Measurements from ENCODE around the gene CCNB1IP1. TPM values are rescaled to one million over a fixed set of nuclear protein-coding genes. Genes with fewer than 3 reads are reported as not detected.

The CCNB1IP1 gene
- polyA plus RNA-seq, 3 donors: 3.5 to 8.6 (median 5.4) TPM

DNA sequence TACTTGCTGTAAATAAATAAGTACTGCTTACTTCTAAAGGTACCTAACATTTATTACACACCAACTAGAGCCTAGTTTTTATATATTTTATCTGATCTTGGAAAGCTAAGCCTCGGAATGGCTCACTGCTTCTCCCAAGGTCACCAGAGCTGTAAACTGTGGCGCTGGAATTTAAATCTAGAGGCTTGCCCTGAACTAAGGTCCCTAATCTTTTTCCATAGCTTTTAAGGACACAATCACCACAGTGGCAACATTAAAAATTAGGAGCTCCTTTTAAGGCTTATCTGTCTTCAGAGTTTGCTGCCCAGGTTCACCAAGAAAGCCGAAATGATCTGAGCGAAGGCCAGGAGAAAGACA is 670 bp downstream of the CCNB1IP1 start:
- H3K4me2 ChIP-seq (replicated peaks; ENCODE audit: extremely low read depth, low read length, poor library complexity, severe bottlenecking): peak overlapping the region; percentile 79
- intact Hi-C loops (cut with micrococcal nuclease): no loop called here
- peak overlapping the region; percentile 43 to 82 (median 79) for H3K4me3 ChIP-seq (replicated peaks in 1 of 3; ENCODE audit: low read depth in 2 of 3, low read length in 3 of 3)
- WGBS (ENCODE audit: insufficient coverage): 15% methylated on average over 4 of the region's 4 CpGs
- Mint-ChIP-seq H3K27me3 (ENCODE audit: low read depth in 3 of 3) (peaks cover 0 to 2% (median 1%) of the 10 kb centered on the region in 3 donors), H3K4me1 (peaks cover 27% of the 10 kb centered on the region), H3K9me3 (peaks cover 0 to 2% (median 0%) of the 10 kb centered on the region in 7 donors), H3K4me3 (peak overlapping the region; percentile 92 to 97), H3K36me3 (no peaks in the 10 kb centered on the region), H3K27ac (peak overlapping the region in 4 of 7 donors; percentile 3 to 91 (median 52))
- H3K27me3 ChIP-seq (ENCODE audit: control insufficient read depth in 2 of 2, insufficient read depth in 2 of 2, low read length in 2 of 2): no peaks in the 10 kb centered on the region
- H3K4me1 ChIP-seq (ENCODE audit: control insufficient read depth in 1 of 2, insufficient read depth in 2 of 2, low read length in 2 of 2): peaks cover 13 to 17% of the 10 kb centered on the region in 2 donors
- H4K20me1 ChIP-seq (ENCODE audit: insufficient read depth, low read length): no peaks in the 10 kb centered on the region
- peaks cover 0 to 8% of the 10 kb centered on the region in 2 donors for H3K36me3 ChIP-seq (replicated peaks in 1 of 2; ENCODE audit: control insufficient read depth in 1 of 2, insufficient read depth in 2 of 2, low read length in 2 of 2)
- H3K9me3 ChIP-seq (replicated peaks in 1 of 2; ENCODE audit: control insufficient read depth in 1 of 2, insufficient read depth in 1 of 2, low read length in 2 of 2): no peaks in the 10 kb centered on the region
- TF ChIP-seq, protein P1, sequence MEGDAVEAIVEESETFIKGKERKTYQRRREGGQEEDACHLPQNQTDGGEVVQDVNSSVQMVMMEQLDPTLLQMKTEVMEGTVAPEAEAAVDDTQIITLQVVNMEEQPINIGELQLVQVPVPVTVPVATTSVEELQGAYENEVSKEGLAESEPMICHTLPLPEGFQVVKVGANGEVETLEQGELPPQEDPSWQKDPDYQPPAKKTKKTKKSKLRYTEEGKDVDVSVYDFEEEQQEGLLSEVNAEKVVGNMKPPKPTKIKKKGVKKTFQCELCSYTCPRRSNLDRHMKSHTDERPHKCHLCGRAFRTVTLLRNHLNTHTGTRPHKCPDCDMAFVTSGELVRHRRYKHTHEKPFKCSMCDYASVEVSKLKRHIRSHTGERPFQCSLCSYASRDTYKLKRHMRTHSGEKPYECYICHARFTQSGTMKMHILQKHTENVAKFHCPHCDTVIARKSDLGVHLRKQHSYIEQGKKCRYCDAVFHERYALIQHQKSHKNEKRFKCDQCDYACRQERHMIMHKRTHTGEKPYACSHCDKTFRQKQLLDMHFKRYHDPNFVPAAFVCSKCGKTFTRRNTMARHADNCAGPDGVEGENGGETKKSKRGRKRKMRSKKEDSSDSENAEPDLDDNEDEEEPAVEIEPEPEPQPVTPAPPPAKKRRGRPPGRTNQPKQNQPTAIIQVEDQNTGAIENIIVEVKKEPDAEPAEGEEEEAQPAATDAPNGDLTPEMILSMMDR (IDR thresholded peaks at IDR 0.05): no peak
- H3K79me2 ChIP-seq (ENCODE audit: insufficient read depth, low read length): peaks cover 38% of the 10 kb centered on the region
- H2AFZ ChIP-seq (ENCODE audit: insufficient read depth, low read depth, low read length, poor library complexity, severe bottlenecking): peak overlapping the region; percentile 86
- H3K9ac ChIP-seq (ENCODE audit: insufficient read depth, low read length, poor library complexity, severe bottlenecking): peak overlapping the region; percentile 45
- H3K27ac ChIP-seq (ENCODE audit: low read depth in 1 of 2, low read length in 2 of 2): peak overlapping the region in 1 of 2 donors; percentile 22
- no peak for DNase-seq

DNA sequence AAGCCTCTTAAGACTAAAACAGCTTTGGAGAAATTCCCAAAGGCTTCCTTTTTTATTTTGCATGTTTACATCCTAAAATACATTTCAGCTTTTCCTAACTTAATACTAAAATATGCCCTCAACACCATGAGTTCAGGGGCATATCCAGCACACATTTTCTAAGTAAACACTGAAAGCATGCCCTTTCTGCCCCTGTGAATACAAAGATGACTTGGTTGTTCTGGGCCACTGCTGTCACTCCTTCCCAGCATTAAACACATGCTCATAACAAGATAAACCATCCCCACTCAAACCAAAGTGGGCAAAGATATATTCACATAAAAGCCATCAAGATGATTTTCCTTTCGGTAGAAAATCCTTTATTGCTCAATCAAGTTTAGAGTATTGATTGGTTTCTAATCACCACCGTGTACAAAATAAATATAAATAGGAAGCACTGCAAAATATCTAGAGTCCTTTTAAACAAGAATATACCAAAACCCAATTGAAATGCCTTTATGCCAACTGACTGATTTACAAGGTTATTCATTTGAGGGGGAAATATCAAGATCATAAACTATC is 1.9 kb downstream of the CCNB1IP1 start:
- Mint-ChIP-seq H3K4me1 (peaks cover 29% of the 10 kb centered on the region), H3K4me3 (no peak overlapping the region)
- WGBS (ENCODE audit: insufficient coverage): no CpG with 5 or more reads among the region's 2 CpGs

More for the DNA sequence above, 1.9 kb downstream of the CCNB1IP1 start:
- TF ChIP-seq, protein P1 (IDR thresholded peaks at IDR 0.05): no peak
- no peaks in the 10 kb centered on the region for H4K20me1 ChIP-seq (ENCODE audit: insufficient read depth, low read length)
- peaks cover 2 to 13% of the 10 kb centered on the region in 2 donors for H3K36me3 ChIP-seq (replicated peaks in 1 of 2; ENCODE audit: control insufficient read depth in 1 of 2, insufficient read depth in 2 of 2, low read length in 2 of 2)
- H2AFZ ChIP-seq (ENCODE audit: insufficient read depth, low read depth, low read length, poor library complexity, severe bottlenecking): no peak overlapping the region
- peaks cover 13 to 17% of the 10 kb centered on the region in 2 donors for H3K4me1 ChIP-seq (ENCODE audit: control insufficient read depth in 1 of 2, insufficient read depth in 2 of 2, low read length in 2 of 2)
- H3K27ac ChIP-seq (ENCODE audit: low read depth in 1 of 2, low read length in 2 of 2): no peak overlapping the region
- Mint-ChIP-seq H3K27me3 (ENCODE audit: low read depth in 3 of 3) (no peaks in the 10 kb centered on the region), H3K27ac (peak overlapping the region in 2 of 7 donors; percentile 54 to 68), H3K36me3 (peaks cover 2 to 4% of the 10 kb centered on the region in 2 donors), H3K9me3 (no peaks in the 10 kb centered on the region)
- DNase-seq: no peak
- peaks cover 42% of the 10 kb centered on the region for H3K79me2 ChIP-seq (ENCODE audit: insufficient read depth, low read length)
- no peaks in the 10 kb centered on the region for H3K27me3 ChIP-seq (ENCODE audit: control insufficient read depth in 2 of 2, insufficient read depth in 2 of 2, low read length in 2 of 2)
- no peak overlapping the region for H3K9ac ChIP-seq (ENCODE audit: insufficient read depth, low read length, poor library complexity, severe bottlenecking)
- intact Hi-C loops (cut with micrococcal nuclease): no loop called here
- H3K9me3 ChIP-seq (replicated peaks in 1 of 2; ENCODE audit: control insufficient read depth in 1 of 2, insufficient read depth in 1 of 2, low read length in 2 of 2): no peaks in the 10 kb centered on the region
- H3K4me2 ChIP-seq (replicated peaks; ENCODE audit: extremely low read depth, low read length, poor library complexity, severe bottlenecking): no peak overlapping the region
- H3K4me3 ChIP-seq (replicated peaks in 1 of 3; ENCODE audit: low read depth in 2 of 3, low read length in 3 of 3): no peak overlapping the region
